GM19372 (cell line): ENCODE data around the gene CCN6.
A peak's percentile ranks its signal among the peaks of the same experiment; 100 is the strongest.

Experiments
- ATAC-seq: cut with Tn5 transposase; IDR thresholded peaks from one replicate; pipeline ENCODE4 v1.9.1; 2021; ENCODE audit warnings: mild to moderate bottlenecking, low read depth, moderate library complexity; ENCODE audit not compliant: unreplicated experiment

The CCN6 gene

DNA sequence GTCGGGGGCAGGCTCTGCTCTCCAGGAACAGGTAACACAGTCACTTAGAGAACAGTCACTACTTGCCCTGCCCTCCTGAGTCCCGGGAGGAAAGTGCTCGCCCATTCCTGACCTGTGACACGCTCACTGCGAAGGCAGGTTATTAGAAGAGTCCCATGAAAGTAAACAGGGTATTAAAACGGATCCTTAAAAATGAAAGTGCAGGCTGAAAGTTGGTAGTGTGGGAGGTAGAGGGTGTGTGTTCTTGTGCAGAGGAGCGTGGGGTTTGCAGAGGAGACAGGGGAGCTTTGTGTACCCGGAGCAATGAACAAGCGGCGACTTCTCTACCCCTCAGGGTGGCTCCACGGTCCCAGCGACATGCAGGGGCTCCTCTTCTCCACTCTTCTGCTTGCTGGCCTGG is at the start of gene CCN6:
CCN6 (plus strand) TSS at position 104 of the 400 bp plus-strand sequence; CDS start at position 358, 254 bp downstream.
- ATAC-seq: no peak

DNA sequence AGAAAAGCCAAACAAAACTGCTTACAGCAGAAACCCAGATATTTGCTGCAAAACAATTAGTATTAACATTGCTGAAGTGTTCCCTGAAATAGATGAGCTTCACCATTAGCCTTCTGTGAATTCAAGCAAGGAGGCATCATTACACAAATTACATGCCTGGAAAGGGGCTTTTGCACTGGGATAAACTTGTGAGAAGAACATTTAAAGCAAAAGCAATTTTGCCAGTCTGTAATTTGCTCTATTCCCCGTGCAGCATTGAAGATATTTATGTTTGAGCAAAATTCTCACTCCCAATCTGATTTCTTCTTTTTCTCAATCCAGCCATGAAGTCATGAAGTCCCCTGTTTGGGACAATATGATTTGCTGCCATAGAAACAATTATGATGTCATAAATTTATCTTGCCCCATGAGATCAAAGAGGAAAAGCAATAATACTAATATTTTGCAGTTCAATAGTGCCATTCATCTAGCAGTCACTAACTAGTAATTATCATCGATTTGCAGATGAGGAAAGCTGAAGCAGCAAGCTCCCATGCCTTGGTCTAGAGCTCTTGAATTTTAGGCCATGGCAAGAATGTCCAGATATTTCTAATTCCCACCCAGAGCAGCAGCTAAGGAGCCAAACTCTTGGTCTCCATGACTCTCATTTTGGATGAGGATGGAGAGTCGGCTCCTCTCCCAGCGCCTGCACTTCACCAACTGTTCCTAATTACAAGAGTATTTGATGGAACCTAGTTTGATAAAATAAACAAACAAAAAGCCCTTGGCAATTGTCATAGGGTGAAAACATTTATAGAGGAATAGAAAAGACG is 49.5 kb upstream of the CCN6 start:
- no peak for ATAC-seq

DNA sequence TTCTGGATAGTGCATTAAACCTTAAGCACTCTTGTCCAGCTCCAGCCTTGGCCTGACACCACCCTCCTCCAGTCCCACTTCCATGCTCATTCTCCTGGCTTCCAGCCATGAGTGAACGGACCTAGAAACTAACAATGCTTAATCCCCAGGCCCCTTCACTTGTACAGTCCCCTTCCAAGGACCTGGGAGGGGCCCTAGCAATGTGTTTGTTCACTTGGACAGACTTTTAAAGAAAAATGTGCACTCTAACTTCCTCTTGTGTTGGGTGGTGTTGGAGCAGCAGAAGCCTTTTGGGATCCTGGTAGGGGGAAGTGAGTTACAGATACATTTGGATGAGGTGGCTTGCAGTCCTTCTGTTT is 48.9 kb upstream of the CCN6 start:
- ATAC-seq: no peak

DNA sequence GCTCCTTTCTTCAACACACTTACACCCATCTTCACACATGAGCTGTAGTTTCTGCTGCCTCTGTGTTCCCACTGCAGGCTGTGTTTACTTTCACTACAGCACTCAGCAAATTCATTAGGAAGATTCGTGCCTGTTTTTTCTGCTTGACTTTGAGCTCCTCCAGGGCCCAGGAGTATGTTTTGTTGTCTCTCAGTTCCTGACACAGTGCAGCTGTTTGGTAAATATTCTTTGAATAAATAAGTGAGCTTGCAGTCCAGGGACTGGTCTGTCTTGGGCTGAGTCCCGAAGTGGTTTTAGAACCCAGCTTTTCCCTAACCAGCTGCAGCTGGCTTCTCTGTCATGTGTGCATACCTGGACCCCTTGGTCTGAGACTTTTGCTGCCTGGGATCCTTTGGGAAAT is 46.6 kb upstream of the CCN6 start:
- ATAC-seq: no peak

DNA sequence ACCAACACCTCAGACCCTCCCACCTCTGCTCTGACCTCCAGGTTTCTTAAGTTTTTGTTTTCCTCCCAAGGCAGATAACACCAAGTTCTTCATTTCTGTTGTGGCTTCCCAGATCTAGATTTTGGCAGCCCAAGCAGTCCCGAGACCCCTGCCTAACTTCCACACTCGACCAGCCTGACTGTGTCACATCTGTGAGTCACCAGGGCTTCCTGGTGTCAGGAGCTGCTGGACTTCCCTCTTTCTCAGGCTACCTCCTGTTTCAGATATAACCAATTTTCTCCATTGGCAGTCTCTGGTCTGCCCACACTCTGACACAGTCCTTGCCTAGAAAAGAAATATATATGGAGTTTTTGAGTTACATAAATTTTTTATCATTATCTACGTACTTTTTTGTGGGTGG is 46.1 kb upstream of the CCN6 start:
- no peak for ATAC-seq

DNA sequence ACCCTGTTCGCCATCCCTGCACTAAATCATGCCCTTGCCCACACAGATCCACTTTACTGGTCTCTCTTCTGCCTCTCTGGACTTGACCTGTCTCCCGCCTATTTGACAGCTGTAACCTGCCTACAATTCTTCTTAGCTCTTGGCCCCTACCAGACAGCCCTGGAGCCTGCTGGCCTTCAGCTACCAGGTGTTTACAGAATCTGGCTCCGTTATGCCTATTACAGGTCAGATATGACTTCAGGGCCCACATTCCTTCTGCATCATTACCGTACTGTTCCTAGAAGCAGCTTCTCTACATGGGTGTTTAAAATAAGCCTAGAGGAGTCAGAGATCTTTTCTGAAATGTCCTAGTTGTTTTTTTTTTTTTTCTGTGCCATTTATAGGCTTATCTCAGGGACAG is 45.4 kb upstream of the CCN6 start:
- no peak for ATAC-seq

DNA sequence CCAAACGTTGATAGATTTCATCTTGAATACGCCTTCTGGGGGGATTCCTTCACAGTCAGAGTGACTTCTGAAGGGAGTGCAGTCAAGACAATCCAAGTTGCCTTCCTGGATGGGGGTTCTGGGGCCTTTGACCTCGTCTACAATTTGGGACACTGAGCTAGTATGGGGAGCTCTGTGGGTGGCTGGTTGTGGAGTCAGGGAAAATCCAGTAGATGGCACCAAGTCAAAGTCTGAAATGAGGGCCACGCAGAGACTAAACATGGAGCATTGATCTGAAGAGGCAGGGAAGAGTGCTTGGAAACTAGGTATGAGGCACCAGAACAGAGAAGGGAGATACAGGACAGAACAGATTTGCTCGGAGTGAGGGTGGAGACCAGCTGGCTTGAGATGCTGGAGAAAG is 43.6 kb upstream of the CCN6 start:
- no peak for ATAC-seq

DNA sequence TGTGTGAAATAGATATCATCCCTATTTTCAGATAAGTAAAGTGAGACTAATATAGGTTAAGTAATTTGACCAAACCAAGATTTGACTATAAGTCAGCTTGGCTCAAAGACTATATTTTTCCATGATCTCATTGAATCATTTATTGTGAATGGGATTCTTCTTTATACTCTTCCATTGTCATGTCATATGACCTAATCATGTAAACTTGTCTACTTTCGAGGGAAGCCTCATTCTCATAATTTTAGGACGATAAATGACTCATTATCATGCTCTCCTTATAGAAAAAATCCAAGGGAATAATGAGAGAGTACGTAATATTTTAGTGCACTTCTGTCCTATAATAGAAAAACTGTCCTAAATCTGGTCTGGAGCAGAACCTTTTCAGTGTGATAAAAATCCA is 40.9 kb upstream of the CCN6 start:
- ATAC-seq: no peak

DNA sequence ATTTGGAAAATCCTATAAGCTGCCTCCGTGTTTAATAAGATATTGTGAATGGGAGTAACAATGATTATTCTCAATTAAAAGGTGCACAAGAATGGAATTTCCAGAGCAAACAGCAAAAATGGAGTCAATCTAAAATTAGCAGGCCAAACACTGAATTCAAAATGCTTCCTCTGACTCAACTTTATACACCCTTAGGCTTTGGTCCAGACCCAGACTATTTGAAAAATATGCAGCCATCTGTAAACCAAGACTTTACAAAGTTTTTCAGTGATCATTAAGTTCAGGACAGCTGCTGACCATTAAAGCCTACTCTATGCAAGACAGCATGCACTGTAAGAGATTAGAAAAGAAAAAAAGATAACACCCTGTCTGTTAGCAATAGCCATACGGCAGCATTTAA is 39.4 kb upstream of the CCN6 start:
- ATAC-seq: no peak

DNA sequence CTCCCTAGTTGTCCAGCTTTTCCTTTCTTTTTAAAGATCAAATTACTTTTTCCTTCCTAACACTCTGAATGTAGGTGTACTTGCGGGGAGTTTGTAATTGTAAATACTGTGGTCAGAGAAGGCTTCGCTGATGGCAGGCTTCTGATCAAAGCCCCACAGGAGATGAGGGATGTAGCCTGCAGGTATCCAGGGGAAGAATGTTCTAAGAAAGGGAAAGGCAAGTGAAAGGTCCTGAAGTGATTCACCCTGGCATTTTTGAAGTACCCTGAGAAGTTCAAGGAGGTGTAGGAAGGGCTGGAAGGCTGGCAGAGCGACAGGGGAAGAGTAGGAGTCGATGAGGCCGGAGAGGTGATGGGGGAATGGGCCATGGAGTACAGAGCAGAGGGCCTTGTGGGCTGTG is 38.2 kb upstream of the CCN6 start:
- no peak for ATAC-seq

DNA sequence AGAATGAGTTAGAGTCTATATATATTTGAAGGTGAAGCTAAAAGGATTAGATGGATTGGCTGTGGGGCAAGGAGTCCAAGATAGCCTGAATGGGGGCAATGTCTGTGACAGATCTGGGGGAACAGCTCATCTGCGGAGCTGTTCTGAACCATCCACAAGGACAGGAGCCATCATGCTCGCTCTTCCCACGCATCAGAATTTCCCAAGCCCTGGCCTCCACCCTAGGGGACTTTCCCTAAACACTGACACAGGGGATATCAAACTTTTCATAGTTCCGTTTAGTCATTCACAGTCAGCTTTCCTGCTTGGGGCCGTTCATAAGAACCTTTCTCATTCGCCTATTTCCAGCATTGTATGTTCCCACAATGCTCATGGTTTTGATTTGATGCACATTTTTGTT is 37.6 kb upstream of the CCN6 start:
- no peak for ATAC-seq

DNA sequence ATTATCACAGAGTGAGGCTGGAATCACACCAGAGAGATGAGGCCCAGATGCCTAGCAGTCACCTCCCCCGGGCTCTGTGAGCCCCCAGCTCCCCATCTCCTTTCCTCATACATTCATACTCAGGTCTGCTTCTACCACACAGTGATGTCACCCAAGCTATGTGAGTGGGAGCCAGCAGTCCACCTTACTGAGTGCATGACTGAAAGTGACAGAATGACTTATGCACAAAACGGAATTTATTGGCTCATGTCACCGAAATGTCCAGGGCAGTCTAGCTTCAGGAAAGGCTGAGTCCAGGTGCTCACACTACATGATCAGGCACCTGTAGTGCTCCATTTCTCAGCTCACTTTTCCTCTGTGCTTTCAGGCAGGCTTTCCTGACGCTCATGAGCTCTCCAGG is 36.7 kb upstream of the CCN6 start:
- ATAC-seq: no peak

DNA sequence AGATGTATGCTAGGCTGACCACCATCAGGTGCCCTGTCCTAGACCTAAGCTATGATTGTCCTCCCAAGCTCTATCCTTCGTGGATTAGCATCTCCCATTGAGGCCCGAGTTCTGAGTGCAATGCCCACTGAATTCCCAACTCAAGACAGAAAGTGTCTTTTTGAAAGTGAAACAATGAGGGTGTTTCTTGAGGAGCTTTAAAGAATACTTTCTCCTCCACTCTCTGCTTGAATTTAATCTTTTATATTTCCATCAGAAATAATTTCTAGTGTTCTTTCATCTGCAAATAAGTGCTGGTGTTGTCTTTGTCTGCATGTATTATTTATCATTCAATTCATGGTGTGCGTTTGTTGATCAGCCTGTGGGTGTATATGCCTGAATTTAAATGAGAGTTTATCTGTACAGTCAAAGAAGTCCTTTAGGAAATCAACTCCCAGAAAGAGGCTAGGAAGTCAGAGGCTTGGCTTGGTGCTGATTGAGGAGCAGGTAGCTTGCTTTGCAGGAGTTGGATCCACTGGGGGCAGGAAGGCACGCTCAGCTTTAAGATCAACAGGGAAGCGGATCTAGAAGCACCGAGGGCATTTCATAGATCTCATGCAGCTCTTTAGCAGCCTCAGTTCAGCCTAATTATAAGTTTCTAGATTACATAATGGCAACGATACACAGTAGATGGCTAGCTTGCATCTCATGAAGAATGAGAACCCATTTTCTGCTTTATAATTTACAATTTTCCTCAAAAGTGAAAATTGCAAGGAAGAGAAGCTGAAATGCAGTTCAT is 36.0 kb upstream of the CCN6 start:
- ATAC-seq: no peak

DNA sequence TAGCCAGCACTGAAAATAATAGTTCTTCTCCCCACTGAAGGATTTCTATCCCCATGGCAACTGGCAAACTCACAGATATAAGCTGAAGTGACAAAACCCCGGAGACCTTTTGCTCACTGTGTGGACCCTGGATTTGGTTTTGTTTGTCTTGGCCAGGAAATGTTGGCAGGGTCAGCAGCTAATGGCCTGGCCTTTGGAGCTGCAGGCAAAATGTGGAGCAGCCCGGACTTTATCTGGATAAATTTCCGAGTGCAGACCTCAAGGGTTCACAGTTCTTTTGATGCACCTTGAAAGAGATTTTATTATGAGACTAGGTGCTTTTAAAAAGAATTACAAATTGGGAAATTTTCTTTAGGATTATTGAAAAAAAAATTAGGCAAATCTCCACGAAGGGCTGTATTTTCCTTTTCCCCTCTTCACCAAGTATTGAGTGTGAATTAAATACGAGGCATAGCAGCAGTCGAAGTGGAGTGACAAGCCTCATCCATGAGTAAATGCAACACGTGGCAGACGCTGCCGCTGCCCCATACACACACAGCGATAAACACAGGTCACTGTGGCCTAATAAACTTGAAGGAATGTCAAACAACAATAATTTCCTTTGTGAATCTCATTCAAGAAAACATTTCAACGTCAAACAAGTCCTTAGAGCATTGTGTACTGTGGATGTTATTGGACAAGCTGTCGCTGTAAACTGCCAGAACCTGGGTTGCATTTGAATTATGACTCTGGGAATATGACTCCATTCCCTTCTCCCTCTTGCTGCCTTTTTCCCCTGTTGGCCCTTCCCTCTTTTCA is 35.1 kb upstream of the CCN6 start:
- no peak for ATAC-seq

DNA sequence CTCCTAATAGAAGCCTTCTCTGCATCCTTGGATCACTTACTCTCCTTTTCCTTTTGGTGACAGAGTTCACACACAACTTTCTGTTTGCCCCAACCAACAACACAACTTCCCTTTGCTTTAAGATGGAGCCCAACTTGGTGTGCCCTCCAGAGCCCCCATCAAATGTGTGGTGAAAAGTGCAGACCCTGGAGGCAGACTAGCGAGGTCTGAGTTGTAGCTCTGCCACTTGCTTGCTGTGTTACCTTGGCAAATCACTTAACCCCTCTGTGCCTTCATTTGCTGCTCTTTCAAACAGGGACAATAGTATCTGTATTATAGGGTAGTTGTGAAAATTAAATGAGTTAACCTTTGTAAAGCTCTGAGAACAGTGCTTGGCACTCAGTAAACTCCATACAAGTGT is 34.3 kb upstream of the CCN6 start:
- no peak for ATAC-seq

DNA sequence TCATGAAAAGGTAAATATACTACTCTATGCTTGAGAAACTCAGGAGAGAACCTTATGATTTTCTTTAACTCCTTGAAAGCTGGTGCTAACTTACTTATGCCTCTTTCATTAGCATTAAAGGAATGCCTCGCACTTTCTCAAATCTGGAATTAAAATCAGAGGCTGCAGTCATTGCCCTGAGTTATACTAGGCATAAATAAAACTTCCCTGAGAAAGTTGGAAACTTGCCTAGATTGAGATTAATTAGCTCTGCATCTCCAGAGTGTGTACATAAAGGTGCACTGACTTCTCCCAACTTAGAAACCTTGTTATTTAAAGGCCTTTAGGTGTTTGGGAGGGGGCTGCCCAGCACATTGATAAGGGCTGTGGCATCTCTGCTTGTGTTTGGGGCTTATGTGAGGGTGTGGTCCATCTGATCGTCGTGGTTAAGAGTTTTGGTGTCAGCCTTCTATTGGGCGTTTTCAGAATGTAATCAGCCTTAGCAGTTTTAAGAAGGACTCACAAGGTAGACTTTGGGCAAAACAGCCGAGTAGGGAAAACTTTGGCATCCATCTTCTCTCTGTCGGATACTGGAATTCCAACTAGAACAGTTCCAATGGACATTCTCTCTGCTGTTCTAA is 32.1 kb upstream of the CCN6 start:
- ATAC-seq: no peak

DNA sequence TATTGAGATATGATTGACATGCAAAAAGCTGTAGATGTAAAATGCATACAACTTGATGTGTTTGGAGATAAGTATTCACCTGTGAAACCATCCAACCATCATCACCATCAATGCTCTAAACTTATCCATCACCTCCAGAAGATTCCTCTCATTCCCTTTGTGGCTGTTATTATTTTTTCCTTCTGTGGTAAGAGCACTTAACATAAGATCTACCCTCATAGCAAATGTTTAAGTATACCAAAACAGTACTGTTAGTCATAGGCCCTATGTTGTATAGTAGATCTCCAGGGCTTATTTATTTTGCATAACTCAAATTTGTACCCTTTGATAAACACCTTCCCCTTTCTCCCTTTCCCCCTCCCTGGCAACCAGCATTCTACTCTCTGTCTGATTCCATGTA is 31.2 kb upstream of the CCN6 start:
- ATAC-seq: no peak

DNA sequence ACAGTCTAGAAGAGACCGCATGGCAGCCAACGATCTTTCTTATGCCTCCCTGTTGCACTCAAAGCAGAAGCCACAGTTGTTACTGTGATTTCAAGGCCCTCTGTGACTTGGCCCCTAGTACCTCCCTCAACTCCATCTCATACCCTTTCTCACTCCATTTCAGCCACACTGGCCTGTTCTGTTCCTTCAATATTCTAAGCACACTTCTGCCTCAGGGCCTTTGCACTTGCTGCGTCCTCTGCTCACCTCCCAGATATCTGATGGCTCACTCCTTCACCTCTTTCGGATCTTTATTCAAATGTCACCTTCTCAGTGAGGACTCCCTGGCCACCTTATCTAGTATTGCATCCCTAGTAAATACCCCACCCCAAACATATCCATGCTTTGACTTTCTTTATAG is 29.4 kb upstream of the CCN6 start:
- no peak for ATAC-seq

DNA sequence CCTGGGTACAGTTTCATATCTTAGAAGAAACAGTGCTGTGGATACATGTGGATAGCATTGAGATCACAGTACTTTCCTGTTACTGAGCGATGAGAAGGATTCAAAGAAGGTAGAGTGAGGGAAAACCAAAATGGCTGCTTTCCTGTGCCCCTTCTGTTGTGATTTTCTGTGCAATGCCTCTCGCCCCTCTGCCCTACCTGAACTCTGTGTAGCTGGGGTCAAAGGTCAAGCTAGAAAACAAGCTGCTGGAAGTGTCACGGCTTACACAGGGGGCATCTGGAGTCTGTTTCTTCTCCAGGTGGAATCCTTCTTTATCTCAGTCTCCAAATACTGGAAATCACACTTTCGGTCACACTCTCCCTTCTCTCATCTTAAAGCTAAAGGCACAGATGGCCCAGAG is 27.0 kb upstream of the CCN6 start:
- no peak for ATAC-seq

DNA sequence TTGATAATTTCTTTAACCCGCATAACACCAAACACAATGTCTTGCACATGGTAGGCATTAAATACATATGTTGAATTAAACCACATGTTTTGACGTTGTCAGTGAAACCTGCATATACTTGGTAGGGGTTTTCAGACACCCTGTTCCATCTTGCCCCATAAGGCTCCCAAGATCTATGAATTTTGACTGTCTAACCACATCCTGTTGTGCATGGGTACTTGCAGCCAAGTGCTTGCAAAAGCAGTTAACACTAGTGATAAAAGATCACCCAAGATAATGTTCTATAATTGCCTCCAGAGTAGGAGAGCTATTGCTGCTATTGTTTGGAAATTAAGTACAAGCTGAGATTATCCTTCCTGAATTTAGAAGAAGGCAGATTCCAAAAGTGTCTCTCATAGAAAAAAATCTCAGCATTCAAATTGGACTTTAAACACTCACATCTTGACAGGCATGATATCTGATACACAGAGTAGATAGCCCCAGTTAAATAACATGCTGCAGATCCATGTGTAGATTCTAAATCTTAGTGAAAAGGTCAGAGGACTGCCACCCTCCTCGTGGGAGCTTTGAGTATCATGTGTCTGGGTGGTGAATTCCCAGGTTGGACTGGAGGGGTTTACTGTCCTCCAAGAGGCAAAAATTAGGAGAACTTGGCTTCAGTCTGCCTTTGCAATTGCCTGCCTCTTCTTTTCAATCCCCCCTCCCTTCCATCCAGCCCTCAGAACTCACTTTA is 25.8 kb upstream of the CCN6 start:
- peak; percentile 65 for ATAC-seq
